ENCODE data around the gene ACTN4. TPM values are rescaled to one million over a fixed set of nuclear protein-coding genes. Genes with fewer than 3 reads are reported as not detected.

Gene ACTN4
- total and polyA plus RNA-seq, 5 experiments from 2014 or later = 3.2 to 57.6 (median 8.5) TPM

DNA sequence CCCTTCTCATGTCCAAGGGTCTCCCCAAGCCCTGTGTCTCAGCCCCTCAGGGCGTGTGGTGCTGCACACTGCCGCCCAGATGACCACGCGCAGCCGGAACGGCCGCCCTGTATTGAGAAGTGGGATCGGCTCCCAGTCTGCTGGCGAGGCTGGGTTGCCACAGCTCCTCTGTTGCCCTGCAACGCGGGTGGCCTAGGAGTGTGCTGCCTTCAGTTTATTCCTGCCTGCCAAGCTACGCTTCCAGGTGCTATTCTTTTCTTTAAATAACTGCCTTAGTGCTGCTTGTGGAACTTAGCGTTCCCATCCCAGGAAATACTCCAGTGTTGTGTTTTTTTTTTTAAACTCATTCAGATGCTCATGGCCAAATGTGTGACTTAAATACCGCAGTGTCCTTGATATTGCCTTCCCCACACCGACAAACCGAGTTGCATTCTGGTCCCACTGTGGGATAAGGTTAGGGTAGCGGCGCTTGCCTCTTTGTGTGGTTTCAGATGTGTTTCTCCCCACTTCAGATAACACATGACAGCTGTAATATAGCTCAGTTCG is 16.6 kb downstream of the ACTN4 start:
- H3K36me3 Mint-ChIP-seq = peaks cover 5 to 32% (median 11%) of the 10 kb centered on the region in 3 donors
- H3K27me3 Mint-ChIP-seq = peaks cover 13 to 81% (median 37%) of the 10 kb centered on the region in 5 donors
- POLR2A ChIA-PET = interaction anchor here (1.1 kb wide), 1 partner anchor 11 kb away, joined by 3 read pairs; no protein-coding TSS in a partner anchor
- H3K27ac Mint-ChIP-seq = peak overlapping the region in 2 of 10 donors; percentile 55 to 63
- peak in 1 of 10 donors; percentile 27 for DNase-seq
- no peaks in the 10 kb centered on the region for H3K9me3 Mint-ChIP-seq
- H3K4me3 Mint-ChIP-seq = peak overlapping the region in 5 of 10 donors; percentile 11 to 70 (median 55)
- peak in 1 of 2 donors; percentile 69 for ATAC-seq
- peaks cover 30 to 84% (median 53%) of the 10 kb centered on the region in 4 donors for H3K4me1 Mint-ChIP-seq

DNA sequence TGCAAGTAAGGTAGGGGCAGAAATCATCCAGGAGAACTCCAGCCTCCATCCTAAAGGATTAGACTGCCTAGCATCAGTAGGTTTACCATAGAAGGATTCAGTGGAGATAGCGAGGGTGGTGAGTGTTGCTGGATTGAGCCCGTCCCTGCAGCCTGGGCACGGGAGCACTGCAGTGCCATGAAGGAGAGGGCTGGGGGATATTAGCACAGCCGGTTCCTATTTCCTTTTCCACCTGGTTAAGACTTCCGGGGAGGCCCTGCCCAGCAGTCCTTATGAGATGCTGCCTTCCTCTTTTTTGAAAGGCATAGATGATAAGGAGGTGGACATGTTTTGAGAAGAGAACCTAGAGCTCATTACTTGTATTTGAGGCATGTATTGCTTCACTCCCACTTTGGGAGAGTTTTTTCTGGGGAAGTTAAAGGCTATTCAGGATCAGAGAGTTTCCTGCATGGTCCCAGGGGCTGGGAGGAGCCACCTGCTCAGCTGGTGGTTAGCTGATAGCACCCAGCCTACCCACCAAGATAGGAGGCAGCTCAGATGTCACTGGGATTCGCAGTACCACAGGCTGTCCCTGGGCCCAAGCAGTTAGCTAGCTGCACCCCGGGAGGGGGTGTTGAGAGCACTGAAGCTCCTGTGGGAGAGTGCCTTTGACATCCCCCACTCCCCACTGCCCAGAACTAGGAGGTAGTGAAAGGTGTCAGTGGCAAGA is 17.2 kb downstream of the ACTN4 start:
- ATAC-seq = no peak
- Mint-ChIP-seq H3K4me1 (peaks cover 36 to 85% (median 59%) of the 10 kb centered on the region in 4 donors), H3K27me3 (peaks cover 13 to 88% (median 37%) of the 10 kb centered on the region in 5 donors), H3K36me3 (peaks cover 5 to 32% (median 11%) of the 10 kb centered on the region in 3 donors), H3K4me3 (peak overlapping the region in 5 of 10 donors; percentile 11 to 70 (median 58)), H3K9me3 (no peaks in the 10 kb centered on the region), H3K27ac (peak overlapping the region in 2 of 10 donors; percentile 55 to 63)
- DNase-seq = no peak
- POLR2A ChIA-PET = interaction anchor here (1.1 kb wide), 1 partner anchor 12 kb away, joined by 3 read pairs; no protein-coding TSS in a partner anchor

DNA sequence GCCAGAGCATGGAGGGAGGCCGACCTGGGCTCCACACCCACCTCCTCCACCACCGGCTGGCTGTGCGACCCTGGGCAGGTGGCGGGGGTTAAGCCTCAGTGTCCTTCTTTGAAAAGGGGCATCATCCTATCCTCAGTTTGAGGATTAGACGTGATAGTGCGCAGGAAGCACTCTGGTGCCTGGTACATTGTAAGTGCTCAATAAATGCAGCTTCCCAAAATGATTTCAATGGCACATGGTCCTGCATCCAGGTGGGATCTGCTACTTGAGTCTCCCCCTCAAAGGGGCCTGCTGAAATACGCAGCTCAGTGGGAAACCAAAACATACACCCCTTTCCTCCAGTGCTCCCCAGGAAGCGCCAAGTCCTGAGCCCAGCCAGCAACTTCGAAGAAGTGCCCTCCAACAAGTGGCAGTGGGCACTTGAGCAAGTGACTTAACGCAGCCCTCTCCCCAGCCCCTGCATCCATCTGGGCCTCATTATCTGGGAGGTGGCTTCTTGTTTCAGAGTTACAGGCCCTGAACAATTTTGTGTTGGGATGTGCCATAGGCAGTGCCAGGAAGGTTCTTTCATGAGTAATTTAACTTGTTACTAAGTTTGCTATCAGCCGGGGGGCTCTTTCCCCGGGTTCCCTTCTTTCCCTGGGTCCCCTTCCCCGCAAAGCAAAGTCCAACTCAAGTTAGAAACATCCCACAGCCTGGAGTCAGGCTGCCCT is 17.9 kb downstream of the ACTN4 start:
- Mint-ChIP-seq H3K4me3 (peak overlapping the region in 1 of 10 donors; percentile 40), H3K27me3 (peaks cover 13 to 88% (median 37%) of the 10 kb centered on the region in 5 donors), H3K9me3 (no peaks in the 10 kb centered on the region), H3K4me1 (peaks cover 37 to 87% (median 64%) of the 10 kb centered on the region in 4 donors), H3K27ac (peak overlapping the region in 2 of 10 donors; percentile 23 to 60), H3K36me3 (peaks cover 5 to 35% (median 11%) of the 10 kb centered on the region in 3 donors)
- POLR2A ChIA-PET = no interaction called here
- DNase-seq (no peak), ATAC-seq (no peak)

DNA sequence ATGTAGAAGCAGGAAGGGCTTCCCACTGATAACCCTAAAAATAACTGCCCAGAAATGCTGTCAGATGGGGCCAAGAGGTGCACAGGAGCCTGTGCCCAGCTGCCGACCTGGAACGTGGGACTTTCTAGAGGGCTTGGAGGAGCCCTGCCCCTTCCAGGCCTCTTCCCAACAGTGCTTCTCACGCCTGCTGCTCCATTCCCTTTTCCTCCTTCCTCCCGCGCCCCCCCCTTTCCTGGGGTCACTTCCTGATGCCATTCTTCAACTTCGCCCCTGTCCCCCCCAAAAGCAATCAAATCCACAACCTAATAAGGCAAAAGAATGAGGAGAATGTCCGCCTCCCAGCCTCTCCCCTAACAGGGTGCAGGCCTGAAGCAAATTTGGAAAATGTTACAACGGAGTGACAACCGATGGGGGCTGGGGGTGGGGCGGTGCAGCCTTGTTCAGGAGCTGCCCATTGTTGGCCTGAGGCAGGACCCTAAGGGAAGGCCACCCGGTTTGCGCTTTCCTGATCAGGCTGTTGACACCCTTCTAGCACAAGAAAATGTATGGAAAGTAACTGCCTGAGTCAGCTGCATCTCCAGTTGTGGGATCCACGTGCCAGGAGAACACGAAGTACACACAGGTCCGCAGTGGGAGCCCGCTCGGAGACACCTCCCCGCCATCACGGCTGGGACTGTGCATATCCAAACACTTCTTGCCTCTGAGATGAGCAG is 18.7 kb downstream of the ACTN4 start:
- DNase-seq (no peak), ATAC-seq (no peak)
- H3K4me1 Mint-ChIP-seq = peaks cover 39 to 89% (median 65%) of the 10 kb centered on the region in 4 donors
- peak overlapping the region in 2 of 10 donors; percentile 10 to 40 for H3K4me3 Mint-ChIP-seq
- peaks cover 2 to 28% (median 8%) of the 10 kb centered on the region in 3 donors for H3K36me3 Mint-ChIP-seq
- H3K9me3 Mint-ChIP-seq = no peaks in the 10 kb centered on the region
- peaks cover 12 to 81% (median 31%) of the 10 kb centered on the region in 5 donors for H3K27me3 Mint-ChIP-seq
- H3K27ac Mint-ChIP-seq = peak overlapping the region in 2 of 10 donors; percentile 9 to 60
- POLR2A ChIA-PET = interaction anchor here (0.9 kb wide), 1 partner anchor 9 kb away, joined by 5 read pairs; no protein-coding TSS in a partner anchor

DNA sequence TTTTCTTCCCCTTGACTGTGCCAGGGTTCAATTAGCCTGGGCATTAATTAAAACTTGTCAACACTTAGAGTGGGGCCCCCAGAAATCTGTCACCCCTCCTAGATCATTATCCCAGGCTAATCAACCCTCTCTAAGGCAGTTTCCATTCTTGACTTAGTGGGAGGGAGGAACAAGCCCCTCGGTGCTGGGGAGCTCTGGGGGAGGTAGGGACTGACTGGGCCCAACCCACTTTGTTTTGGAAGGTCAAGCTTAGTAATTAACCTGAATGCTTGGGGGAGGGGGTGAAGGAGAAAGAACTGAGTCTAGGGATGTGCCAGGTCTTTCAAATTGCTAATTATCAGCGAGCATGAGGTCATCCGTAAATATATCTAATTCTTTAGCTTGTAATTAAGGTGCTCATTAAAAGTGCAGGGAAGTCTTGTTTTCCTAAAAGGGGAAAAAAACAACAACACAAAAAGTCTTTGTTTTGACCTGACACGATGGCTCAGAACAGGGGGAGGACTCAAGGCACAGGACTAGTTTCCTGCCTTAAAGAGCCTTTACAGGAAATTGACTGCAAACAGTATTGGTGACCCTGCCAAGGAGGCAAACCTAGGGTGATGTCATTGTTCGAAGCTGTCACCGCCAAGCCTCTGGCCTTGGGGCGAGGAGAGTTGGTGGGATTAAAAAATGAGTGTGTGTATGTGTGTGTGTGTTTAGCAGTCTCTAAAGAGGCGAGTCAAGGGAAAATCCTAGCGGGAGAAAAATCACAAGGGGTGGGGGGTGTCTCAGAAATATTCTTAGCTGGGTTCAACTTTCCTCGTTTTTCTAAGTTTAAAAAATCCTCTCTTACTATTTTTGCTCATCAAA is 19.4 kb downstream of the ACTN4 start:
- H3K4me3 Mint-ChIP-seq = peak overlapping the region in 7 of 10 donors; percentile 37 to 87 (median 68)

DNA sequence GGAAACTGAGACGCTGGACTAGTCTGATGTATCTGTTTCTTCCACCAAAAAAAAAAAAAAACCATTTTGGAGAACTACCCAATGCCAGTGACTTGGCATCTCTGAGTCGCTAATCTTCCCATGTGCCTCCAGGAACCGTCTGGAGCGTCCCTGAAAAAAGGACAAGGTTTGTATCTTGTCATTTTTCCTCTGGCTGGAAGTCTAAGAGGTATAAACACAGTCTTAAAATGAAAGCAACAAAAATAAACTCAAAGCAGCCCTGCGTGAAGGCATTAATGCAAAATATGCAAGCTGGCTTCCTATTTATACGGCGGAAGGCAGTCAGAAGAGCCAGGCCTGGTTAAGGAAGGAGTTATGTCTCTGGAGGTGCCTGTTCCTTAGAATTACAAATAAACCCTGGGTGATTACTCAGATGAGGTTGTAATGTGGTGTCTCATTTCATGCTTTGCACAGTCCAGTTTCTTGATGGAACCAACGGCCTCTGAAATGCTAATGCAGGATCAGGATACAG is 20.3 kb downstream of the ACTN4 start:
- peaks cover 38 to 94% (median 69%) of the 10 kb centered on the region in 4 donors for H3K4me1 Mint-ChIP-seq
- POLR2A ChIA-PET = no interaction called here
- ATAC-seq (no peak), DNase-seq (no peak)
- peak overlapping the region in 2 of 10 donors; percentile 7 to 53 for H3K4me3 Mint-ChIP-seq
- peak overlapping the region in 1 of 10 donors; percentile 81 for H3K27ac Mint-ChIP-seq
- H3K9me3 Mint-ChIP-seq = no peaks in the 10 kb centered on the region
- H3K36me3 Mint-ChIP-seq = peaks cover 0 to 16% (median 6%) of the 10 kb centered on the region in 3 donors
- H3K27me3 Mint-ChIP-seq = peaks cover 10 to 68% (median 22%) of the 10 kb centered on the region in 5 donors

More for the DNA sequence above, 19.4 kb downstream of the ACTN4 start:
- POLR2A ChIA-PET = interaction anchor here (0.9 kb wide), 1 partner anchor 10 kb away, joined by 5 read pairs; no protein-coding TSS in a partner anchor
- peaks cover 0 to 23% (median 6%) of the 10 kb centered on the region in 3 donors for H3K36me3 Mint-ChIP-seq
- no peaks in the 10 kb centered on the region for H3K9me3 Mint-ChIP-seq
- DNase-seq (no peak), ATAC-seq (peak in 1 of 2 donors; percentile 51)
- H3K4me1 Mint-ChIP-seq = peaks cover 38 to 97% (median 68%) of the 10 kb centered on the region in 4 donors
- peaks cover 10 to 73% (median 27%) of the 10 kb centered on the region in 5 donors for H3K27me3 Mint-ChIP-seq
- H3K27ac Mint-ChIP-seq = peak overlapping the region in 6 of 10 donors; percentile 30 to 87 (median 78)

DNA sequence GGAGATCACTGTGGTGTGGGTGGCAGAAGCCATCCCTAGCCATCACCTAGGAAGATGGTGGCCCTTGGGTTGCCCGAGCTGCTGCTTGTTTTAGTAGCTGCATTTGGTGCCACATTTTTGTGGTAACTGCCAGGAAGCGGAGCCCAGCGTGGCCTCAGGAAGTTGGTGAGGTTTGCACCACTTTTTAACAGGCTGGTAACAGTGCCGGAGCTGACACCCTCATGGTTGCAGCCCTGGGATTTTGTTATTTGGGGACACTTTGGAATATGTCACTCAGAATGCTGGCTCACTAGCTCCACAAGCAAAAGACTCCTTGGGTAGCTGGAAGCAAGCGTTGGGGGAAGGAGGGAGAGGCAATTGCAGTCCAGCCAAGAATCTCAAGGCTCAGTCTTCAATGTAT is 22.1 kb downstream of the ACTN4 start:
- H3K9me3 Mint-ChIP-seq = no peaks in the 10 kb centered on the region
- ATAC-seq (peak; percentile 62 to 67), DNase-seq (peak in 2 of 10 donors; percentile 38 to 44)
- H3K4me3 Mint-ChIP-seq = peak overlapping the region; percentile 52 to 84 (median 74)
- H3K36me3 Mint-ChIP-seq = peaks cover 0 to 10% (median 3%) of the 10 kb centered on the region in 3 donors
- POLR2A ChIA-PET = interaction anchor here (1.3 to 1.4 kb wide), 2 partner anchors 13 to 19 kb away, joined by 3 to 5 read pairs; no protein-coding TSS in a partner anchor
- peak overlapping the region in 4 of 10 donors; percentile 34 to 81 (median 54) for H3K27ac Mint-ChIP-seq
- peaks cover 33 to 85% (median 54%) of the 10 kb centered on the region in 4 donors for H3K4me1 Mint-ChIP-seq
- peaks cover 2 to 50% (median 11%) of the 10 kb centered on the region in 5 donors for H3K27me3 Mint-ChIP-seq

DNA sequence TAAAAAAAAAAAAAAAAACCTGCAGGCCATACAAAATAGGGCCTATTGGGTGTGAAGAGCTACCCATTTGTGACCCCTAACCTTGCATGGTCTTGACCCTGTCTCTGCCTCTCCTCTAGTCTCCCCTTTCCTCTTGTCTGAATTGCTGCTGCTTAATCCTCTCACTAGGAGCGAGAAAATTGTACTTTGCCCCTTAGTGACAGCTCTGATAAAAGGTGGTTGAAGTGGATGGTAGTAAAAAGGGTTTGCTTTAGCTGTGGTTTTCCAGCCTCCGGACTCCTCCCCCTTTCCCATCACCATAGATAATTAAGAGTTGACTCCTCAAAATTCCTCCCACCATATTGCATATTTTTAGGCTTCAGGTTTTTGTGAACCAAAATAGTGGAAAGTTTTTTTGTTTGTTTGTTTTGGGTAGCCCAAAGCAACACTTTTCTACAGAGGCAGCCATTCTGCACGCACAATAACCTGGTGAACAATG is 23.5 kb downstream of the ACTN4 start:
- Mint-ChIP-seq H3K27me3 (peaks cover 0 to 41% (median 6%) of the 10 kb centered on the region in 5 donors), H3K4me3 (peak overlapping the region in 1 of 10 donors; percentile 30), H3K4me1 (peaks cover 29 to 86% (median 55%) of the 10 kb centered on the region in 4 donors), H3K9me3 (no peaks in the 10 kb centered on the region), H3K27ac (peak overlapping the region in 1 of 10 donors; percentile 41), H3K36me3 (peaks cover 0 to 8% (median 3%) of the 10 kb centered on the region in 3 donors)
- POLR2A ChIA-PET = interaction anchor here (0.5 kb wide), 1 partner anchor 10 kb away, joined by 3 read pairs; no protein-coding TSS in a partner anchor
- DNase-seq (no peak), ATAC-seq (no peak)

DNA sequence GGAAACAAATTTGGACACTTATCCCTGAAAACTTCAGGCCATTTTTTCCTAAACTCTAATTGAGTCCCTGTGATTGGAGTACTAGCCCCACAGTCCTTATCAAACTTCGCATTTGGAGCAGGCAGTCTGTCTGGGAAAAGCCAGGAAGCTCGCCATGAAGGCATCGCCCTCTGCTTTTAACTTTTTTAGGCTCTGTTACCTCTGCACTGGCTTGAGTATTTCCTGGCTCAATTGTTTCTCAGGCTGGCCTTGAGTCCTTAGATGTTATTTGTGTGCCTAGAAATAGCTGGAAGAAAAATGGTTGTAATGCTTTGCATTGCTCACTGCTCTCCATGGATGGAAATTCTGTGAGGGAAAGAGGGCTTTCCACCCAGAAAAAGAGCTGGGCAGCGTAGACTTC is 24.2 kb downstream of the ACTN4 start:
- peaks cover 0 to 11% (median 3%) of the 10 kb centered on the region in 3 donors for H3K36me3 Mint-ChIP-seq
- no peaks in the 10 kb centered on the region for H3K9me3 Mint-ChIP-seq
- H3K4me3 Mint-ChIP-seq = peak overlapping the region in 1 of 10 donors; percentile 14
- POLR2A ChIA-PET = no interaction called here
- peaks cover 0 to 36% (median 4%) of the 10 kb centered on the region in 5 donors for H3K27me3 Mint-ChIP-seq
- DNase-seq = no peak
- no peak for ATAC-seq
- H3K4me1 Mint-ChIP-seq = peaks cover 30 to 86% (median 53%) of the 10 kb centered on the region in 4 donors
- H3K27ac Mint-ChIP-seq = no peak overlapping the region

DNA sequence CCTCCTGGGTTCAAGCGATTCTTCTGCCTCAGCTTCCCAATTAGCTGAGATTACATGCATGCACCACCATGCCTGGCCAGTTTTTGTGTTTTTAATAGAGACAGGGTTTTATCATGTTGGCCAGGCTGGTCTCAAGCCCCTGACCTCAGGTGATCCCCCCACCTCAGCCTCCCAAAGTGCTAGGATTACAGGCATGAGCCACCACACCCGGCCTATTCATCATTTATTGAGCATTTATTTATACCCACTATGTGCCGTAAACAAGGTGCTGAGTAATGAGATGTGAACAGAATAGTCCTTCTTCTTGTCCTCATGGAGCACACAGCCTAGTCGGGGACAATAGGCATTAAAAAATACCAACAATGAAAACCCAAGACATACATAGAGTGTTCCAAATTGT is 25.6 kb downstream of the ACTN4 start:
- Mint-ChIP-seq H3K27ac (peak overlapping the region in 1 of 10 donors; percentile 40), H3K4me1 (peaks cover 30 to 85% (median 52%) of the 10 kb centered on the region in 4 donors), H3K9me3 (no peaks in the 10 kb centered on the region), H3K27me3 (peaks cover 0 to 26% (median 2%) of the 10 kb centered on the region in 5 donors), H3K4me3 (no peak overlapping the region), H3K36me3 (peaks cover 0 to 18% (median 9%) of the 10 kb centered on the region in 3 donors)
- DNase-seq (no peak), ATAC-seq (no peak)
- POLR2A ChIA-PET = no interaction called here

Measured in naive thymus-derived CD8-positive, alpha-beta T cell (primary cell).